Measurements from ENCODE around the gene MTUS2. TPM values are rescaled to one million over a fixed set of nuclear protein-coding genes. Genes with fewer than 3 reads are reported as not detected.

MTUS2 gene
- total and polyA plus RNA-seq, 2 donors (not counting 1 experiment from before 2014, with no cell fraction given) = 0.06 TPM; not detected in 1

DNA sequence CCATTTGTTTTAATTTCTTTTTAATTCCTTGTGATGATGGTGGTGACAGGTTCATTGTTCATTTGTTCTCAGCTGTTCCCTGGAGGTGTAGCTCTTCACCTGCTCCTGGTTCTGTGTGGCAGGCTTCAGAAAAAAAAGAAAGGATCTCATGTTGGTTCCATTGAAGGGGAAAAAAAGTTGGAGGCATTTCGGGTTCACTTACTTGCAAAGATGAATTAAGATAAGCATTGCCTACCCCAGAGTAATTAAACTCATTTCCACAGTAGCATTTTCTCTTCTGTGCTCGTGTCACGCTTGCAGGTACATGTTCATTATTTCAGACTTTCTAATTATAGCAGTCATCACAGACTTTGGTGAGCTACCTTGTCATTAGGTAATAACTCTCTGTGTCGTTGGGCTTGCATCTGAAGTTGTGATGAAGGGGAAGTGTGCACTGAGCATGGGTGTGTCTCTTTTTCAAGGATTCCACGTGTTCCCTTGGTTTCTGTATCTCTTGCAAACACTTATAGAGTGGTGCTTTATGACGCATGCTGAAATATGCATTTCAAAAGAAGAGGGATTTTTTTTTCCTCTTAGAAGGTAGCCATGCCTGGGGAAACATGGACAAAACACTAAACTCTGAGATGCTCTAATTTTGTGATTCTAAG, 69.1 kb downstream of the MTUS2 start:
- DNase-seq (ENCODE audit: low read depth in 2 of 2) = no peak
- H3K27me3 ChIP-seq (ENCODE audit: control insufficient read depth, insufficient read depth, low read length) = no peaks in the 10 kb centered on the region
- no peak overlapping the region for H3K4me2 ChIP-seq (ENCODE audit: extremely low read depth, insufficient read depth, low read length)
- no peaks in the 10 kb centered on the region for H3K36me3 ChIP-seq (ENCODE audit: control insufficient read depth, insufficient read depth, low read length)
- no peak for TF ChIP-seq EZH2 (IDR thresholded peaks at IDR 0.05; ENCODE audit: low read length, missing control alignments)
- TF ChIP-seq CTCF (conservative IDR thresholded peaks at IDR 0.05 in 1 of 2, IDR thresholded peaks at IDR 0.05 in 1 of 2; ENCODE audit: low read depth in 1 of 2, low read length in 2 of 2) = no peak
- H3K79me2 ChIP-seq (ENCODE audit: control insufficient read depth, insufficient read depth, low read length) = no peaks in the 10 kb centered on the region
- H3K4me3 ChIP-seq (replicated peaks in 1 of 4; ENCODE audit: control extremely low read depth in 1 of 4, insufficient read depth in 1 of 4, low read depth in 3 of 4, low read length in 4 of 4) = no peak overlapping the region
- no peak overlapping the region for H3K27ac ChIP-seq (ENCODE audit: insufficient read depth, low read length)
- no peaks in the 10 kb centered on the region for H3K9me3 ChIP-seq (ENCODE audit: control insufficient read depth, insufficient read depth, low read depth, low read length)
- no peak overlapping the region for H3K9ac ChIP-seq (ENCODE audit: insufficient read depth, low read length)
- no peak overlapping the region for H2AFZ ChIP-seq (ENCODE audit: low read length)
- no peaks in the 10 kb centered on the region for H4K20me1 ChIP-seq (ENCODE audit: control insufficient read depth, extremely low read depth, insufficient read depth, low read length)
- no peaks in the 10 kb centered on the region for H3K4me1 ChIP-seq (ENCODE audit: control insufficient read depth, extremely low read depth, insufficient read depth, low read length)

- no peak overlapping the region for H3K27ac ChIP-seq (ENCODE audit: insufficient read depth, low read length)
- H3K36me3 ChIP-seq (ENCODE audit: control insufficient read depth, insufficient read depth, low read length) = no peaks in the 10 kb centered on the region
- no peak overlapping the region for H2AFZ ChIP-seq (ENCODE audit: low read length)
- no peaks in the 10 kb centered on the region for H4K20me1 ChIP-seq (ENCODE audit: control insufficient read depth, extremely low read depth, insufficient read depth, low read length)
- TF ChIP-seq EZH2 (IDR thresholded peaks at IDR 0.05; ENCODE audit: low read length, missing control alignments) (no peak), CTCF (conservative IDR thresholded peaks at IDR 0.05 in 1 of 2, IDR thresholded peaks at IDR 0.05 in 1 of 2; ENCODE audit: low read depth in 1 of 2, low read length in 2 of 2) (no peak)
- H3K4me1 ChIP-seq (ENCODE audit: control insufficient read depth, extremely low read depth, insufficient read depth, low read length) = no peaks in the 10 kb centered on the region
- H3K9me3 ChIP-seq (ENCODE audit: control insufficient read depth, insufficient read depth, low read depth, low read length) = no peaks in the 10 kb centered on the region
- H3K79me2 ChIP-seq (ENCODE audit: control insufficient read depth, insufficient read depth, low read length) = no peaks in the 10 kb centered on the region
- H3K4me3 ChIP-seq (replicated peaks in 1 of 4; ENCODE audit: control extremely low read depth in 1 of 4, insufficient read depth in 1 of 4, low read depth in 3 of 4, low read length in 4 of 4) = no peak overlapping the region
- DNase-seq (ENCODE audit: low read depth in 2 of 2) = no peak
- H3K4me2 ChIP-seq (ENCODE audit: extremely low read depth, insufficient read depth, low read length) = no peak overlapping the region
- H3K27me3 ChIP-seq (ENCODE audit: control insufficient read depth, insufficient read depth, low read length) = no peaks in the 10 kb centered on the region
- no peak overlapping the region for H3K9ac ChIP-seq (ENCODE audit: insufficient read depth, low read length)
These were observed 70.6 kb downstream of the MTUS2 start for GRCh38 chr13:28890712-28891111.

GRCh38 chr13:28918030-28918429, 97.9 kb downstream of the MTUS2 start:
- Histone ChIP-seq H3K9me3 (ENCODE audit: control insufficient read depth, insufficient read depth, low read depth, low read length) (no peaks in the 10 kb centered on the region), H3K36me3 (ENCODE audit: control insufficient read depth, insufficient read depth, low read length) (no peaks in the 10 kb centered on the region), H3K27ac (ENCODE audit: insufficient read depth, low read length) (no peak overlapping the region), H3K27me3 (ENCODE audit: control insufficient read depth, insufficient read depth, low read length) (no peaks in the 10 kb centered on the region), H3K4me3 (replicated peaks in 1 of 4; ENCODE audit: control extremely low read depth in 1 of 4, insufficient read depth in 1 of 4, low read depth in 3 of 4, low read length in 4 of 4) (no peak overlapping the region), H3K9ac (ENCODE audit: insufficient read depth, low read length) (no peak overlapping the region), H4K20me1 (ENCODE audit: control insufficient read depth, extremely low read depth, insufficient read depth, low read length) (no peaks in the 10 kb centered on the region), H3K4me1 (ENCODE audit: control insufficient read depth, extremely low read depth, insufficient read depth, low read length) (no peaks in the 10 kb centered on the region), H3K79me2 (ENCODE audit: control insufficient read depth, insufficient read depth, low read length) (no peaks in the 10 kb centered on the region), H2AFZ (ENCODE audit: low read length) (no peak overlapping the region), H3K4me2 (ENCODE audit: extremely low read depth, insufficient read depth, low read length) (no peak overlapping the region)
- DNase-seq (ENCODE audit: low read depth in 2 of 2) = no peak
- TF ChIP-seq CTCF (conservative IDR thresholded peaks at IDR 0.05 in 1 of 2, IDR thresholded peaks at IDR 0.05 in 1 of 2; ENCODE audit: low read depth in 1 of 2, low read length in 2 of 2) = no peak
- no peak for TF ChIP-seq EZH2 (IDR thresholded peaks at IDR 0.05; ENCODE audit: low read length, missing control alignments)
